K562 (cell line): ENCODE data around the gene ZNF557. TPM values are rescaled to one million over a fixed set of nuclear protein-coding genes. Genes with fewer than 3 reads are reported as not detected.
"Not testable (repeated sequence)": the region's sequence is repeated elsewhere in the genome, so short reads cannot be mapped to it uniquely, and the experiment has no call there.

Experiments
- ATAC-seq: fragments of 200-7000 bp; cut with Tn5 transposase; 3 replicates; pipeline ENCODE4 v1.9.1; 2020; ENCODE audit warnings: moderate library complexity
- BruUV-seq: library from RNA; stranded (reverse); fragments of 400-500 nt; replicated peaks from 2 replicates; lab custom pipeline; 2021; lab: Mats Ljungman, UMichigan
- CTCF ChIA-PET: fragments of 300-600 bp; formaldehyde crosslinking; extraction: SDS; loops from one replicate; lab custom pipeline; 2021; ENCODE audit warnings: low intra/inter-chr PET ratio; lab: Yijun Ruan, JAX
- POLR2A ChIA-PET: fragments of 300-600, 350-650 bp; sonication (Branson Sonifier 250); formaldehyde crosslinking; extraction: SDS; loops from one replicate; lab custom pipeline; 2021; ENCODE audit warnings: antibody characterized with exemption, inconsistent platforms; lab: Yijun Ruan, JAX
- DNase-seq, 4 experiments: peaks; one replicate each; pipeline versions ENCODE4 v3.0.0 to v3.0.0-alpha.2; 2011 to 2018; ENCODE audit warnings: low spot score in 3 of 4, mixed read lengths in 3 of 4; ENCODE audit errors: extremely low read depth in 1 of 4
- FAIRE-seq: peaks from 2 replicates; lab custom pipeline; 2011; peaks lifted over from hg19 to GRCh38; lab: Jason Lieb, UNC
- H2AFZ ChIP-seq: 2 replicates; pipeline ENCODE4 v1.6.0; 2011; ENCODE audit warnings: low read depth, low read length, control low read depth, inconsistent platforms
- H3K27ac ChIP-seq: fragments of 200-600 bp; 3 replicates; pipeline ENCODE4 v1.8.0; 2011; ENCODE audit warnings: low read depth, mild to moderate bottlenecking, control low read depth, inconsistent platforms, low read length, moderate library complexity, mixed read lengths; ENCODE audit errors: extremely low read depth
- H3K27me3 ChIP-seq, 2 experiments: fragments of 300-600 bp in 1 of 2; 2 replicates in 1 of 2; 3 replicates in 1 of 2; pipeline versions ENCODE4 v1.6.0 to v1.8.0; 2011; ENCODE audit warnings: inconsistent platforms in 2 of 2, low read length in 2 of 2, mild to moderate bottlenecking in 1 of 2, mixed read lengths in 1 of 2, moderate library complexity in 1 of 2; ENCODE audit not compliant: control insufficient read depth in 2 of 2, insufficient read depth in 2 of 2
- H3K36me3 ChIP-seq: fragments of 300-600 bp; 3 replicates; pipeline ENCODE4 v1.8.0; 2011; ENCODE audit warnings: mild to moderate bottlenecking, low read length, inconsistent platforms; ENCODE audit not compliant: control insufficient read depth, insufficient read depth
- H3K4me1 ChIP-seq, 2 experiments: fragments of 200-600 bp in 1 of 2; replicated peaks in 1 of 2; 2 replicates in 1 of 2; 3 replicates in 1 of 2; pipeline versions ENCODE4 v1.5.1 to v1.8.0; 2011; ENCODE audit warnings: inconsistent platforms in 2 of 2, low read length in 2 of 2, mild to moderate bottlenecking in 1 of 2, mixed read lengths in 1 of 2, moderate library complexity in 1 of 2; ENCODE audit not compliant: control insufficient read depth in 2 of 2, insufficient read depth in 2 of 2
- H3K4me2 ChIP-seq: 2 replicates; pipeline ENCODE4 v1.6.1; 2011; ENCODE audit warnings: low read length, control low read depth, inconsistent platforms, mixed read lengths; ENCODE audit not compliant: insufficient read depth
- H3K4me3 ChIP-seq: fragments of 200-600 bp; sonication (generic), shearing (Covaris generic); 2 replicates; pipeline ENCODE4 v1.5.1; 2016; ENCODE audit warnings: control low read depth, inconsistent platforms
- H3K79me2 ChIP-seq: fragments of 200-600 bp; 3 replicates; pipeline ENCODE4 v1.8.0; 2011; ENCODE audit warnings: low read length, inconsistent platforms; ENCODE audit not compliant: control insufficient read depth, insufficient read depth
- H3K9ac ChIP-seq, 2 experiments: 2 replicates each; pipeline versions ENCODE4 v1.6.0 to v1.6.1; 2011; ENCODE audit warnings: low read depth in 2 of 2, low read length in 2 of 2, control low read depth in 1 of 2, inconsistent platforms in 1 of 2, mild to moderate bottlenecking in 1 of 2, mixed read lengths in 1 of 2; ENCODE audit not compliant: insufficient read depth in 1 of 2
- H3K9me1 ChIP-seq: one replicate; pipeline ENCODE4 v1.6.0; 2011; ENCODE audit warnings: inconsistent platforms, mild to moderate bottlenecking, low read length, moderate library complexity; ENCODE audit not compliant: control insufficient read depth, insufficient read depth
- H3K9me3 ChIP-seq: replicated peaks from 2 replicates; pipeline ENCODE4 v1.5.1; 2011; ENCODE audit warnings: low read depth, low read length, inconsistent platforms; ENCODE audit not compliant: control insufficient read depth, insufficient read depth
- H4K20me1 ChIP-seq: replicated peaks from 2 replicates; pipeline ENCODE4 v1.6.1; 2011; ENCODE audit warnings: low read length, inconsistent platforms, mixed read lengths; ENCODE audit not compliant: control insufficient read depth, insufficient read depth
- ETV5 ChIP-seq: sonication (generic); formaldehyde crosslinking; IDR thresholded peaks from 2 replicates; pipeline ENCODE4 v1.4.0; 2020; ENCODE audit warnings: low read depth, mild to moderate bottlenecking, missing genetic modification reagents
- PTRF ChIP-seq: fragments of 450-650 bp; IDR thresholded peaks from 2 replicates; pipeline ENCODE4 v1.6.1; 2016; ENCODE audit warnings: mild to moderate bottlenecking, missing genetic modification characterization, missing compliant biosample characterization
- TEAD1 ChIP-seq, 2 experiments: fragments of 450-650 bp in 1 of 2; sonication (generic) in 1 of 2; formaldehyde crosslinking; IDR thresholded peaks; 2 replicates each; pipeline versions ENCODE4 v1.4.0 to v1.8.0; 2020 to 2022; ENCODE audit warnings: mild to moderate bottlenecking in 2 of 2, missing genetic modification reagents in 1 of 2
- WGBS: fragments of 100-300 bp; shearing (Covaris generic); methylation state at CpG from one replicate; pipeline ENCODE4 v1.1.6; 2016; ENCODE audit warnings: low coverage, mixed read lengths; ENCODE audit not compliant: insufficient coverage; ENCODE audit errors: missing lambda C conversion rate; 5-methylcytosine and 5-hydroxymethylcytosine counted together
- in situ Hi-C: fragments of 300-500 bp; cut with MboI; formaldehyde crosslinking; loops from 4 replicates; pipeline ENCODE4 v1.15.0; 2018; ENCODE audit warnings: inconsistent platforms, mixed read lengths
- intact Hi-C: fragments of 100-400 bp; cut with micrococcal nuclease; formaldehyde crosslinking; loops from 2 replicates; pipeline ENCODE4 v1.14.2; 2022
- polyA plus RNA-seq, 8 experiments: library from polyadenylated mRNA; depleted of rRNA in 4 of 8; stranded (reverse) in 5 of 8; unstranded in 3 of 8; fragments of >200 nt; fragmentation: Nextera tagmentation in 2 of 8; fragmentation: Illumina TruSeq in 1 of 8; extraction: Ambion mirVana in 2 of 8; extraction: Trizol in 1 of 8; gene quantifications; 2 replicates each; pipeline versions ENCODE4 v1.2.1 to v1.2.3, GENCODE V29; 2011 to 2014; ENCODE audit warnings: inconsistent platforms in 1 of 8, missing spikeins in 1 of 8
- total RNA-seq, 7 experiments: library from RNA; depleted of rRNA in 6 of 7; stranded (reverse); fragments of >200 nt in 6 of 7; fragmentation: Illumina TruSeq in 2 of 7; extraction: Trizol in 2 of 7; gene quantifications; 2 replicates each; pipeline versions ENCODE4 v1.2.1 to v1.2.3, GENCODE V29; 2011 to 2021; ENCODE audit warnings: low replicate concordance in 1 of 7
- TF ChIP-seq, protein P1 (sequence below): IDR thresholded peaks from 2 replicates; pipeline ENCODE4 v1.6.1; 2016; ENCODE audit warnings: missing genetic modification characterization, missing compliant biosample characterization

ZNF557 gene
- total and polyA plus RNA-seq, 9 of the 15 experiments (the other 6 are each of a cell fraction or from before 2014, with no cell fraction given), result 2.2 to 6.6 (median 4.4) TPM

DNA sequence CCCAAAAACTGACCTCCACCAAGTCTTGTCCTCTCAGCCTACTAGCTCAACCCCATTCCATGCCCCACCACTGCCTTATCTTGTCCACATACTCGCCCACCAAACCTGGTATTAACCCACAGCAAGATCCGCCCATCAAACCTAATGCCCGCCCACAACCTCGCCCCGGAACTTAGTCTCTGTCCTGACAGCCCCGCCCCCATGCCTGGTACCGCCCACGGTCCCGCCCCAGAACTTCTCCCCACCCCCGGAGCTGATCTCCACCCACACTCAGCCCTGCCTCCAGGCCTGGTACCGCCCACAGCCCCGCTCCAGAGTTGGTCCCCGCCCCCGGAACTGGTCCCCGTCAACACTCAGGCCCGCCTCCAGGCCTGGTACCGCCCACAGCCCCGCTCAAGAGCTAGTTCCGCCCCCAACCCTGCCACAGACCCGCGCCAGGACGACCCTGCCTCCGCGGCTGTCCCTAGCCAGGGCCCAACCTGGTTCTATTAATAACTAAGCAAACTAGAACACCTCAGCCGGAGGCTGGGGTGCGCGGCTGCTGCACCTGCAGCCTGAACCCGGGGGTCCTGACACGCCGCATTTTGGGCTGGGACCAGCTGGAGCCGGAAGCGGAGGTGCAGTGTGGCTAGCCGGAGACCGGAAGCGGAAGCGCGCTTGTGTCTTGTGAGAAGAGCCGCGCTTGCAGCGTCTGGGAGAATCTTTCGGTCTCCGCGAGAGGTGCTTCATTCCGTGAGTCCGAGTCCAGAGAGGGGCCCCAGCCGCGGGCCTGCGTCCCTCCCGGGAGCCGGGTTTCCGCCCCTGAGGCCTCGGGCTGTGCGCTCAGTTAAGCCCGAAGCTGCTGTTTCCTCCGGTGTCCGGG, at the start of gene ZNF557 (continued):
- TF ChIP-seq, protein P1, sequence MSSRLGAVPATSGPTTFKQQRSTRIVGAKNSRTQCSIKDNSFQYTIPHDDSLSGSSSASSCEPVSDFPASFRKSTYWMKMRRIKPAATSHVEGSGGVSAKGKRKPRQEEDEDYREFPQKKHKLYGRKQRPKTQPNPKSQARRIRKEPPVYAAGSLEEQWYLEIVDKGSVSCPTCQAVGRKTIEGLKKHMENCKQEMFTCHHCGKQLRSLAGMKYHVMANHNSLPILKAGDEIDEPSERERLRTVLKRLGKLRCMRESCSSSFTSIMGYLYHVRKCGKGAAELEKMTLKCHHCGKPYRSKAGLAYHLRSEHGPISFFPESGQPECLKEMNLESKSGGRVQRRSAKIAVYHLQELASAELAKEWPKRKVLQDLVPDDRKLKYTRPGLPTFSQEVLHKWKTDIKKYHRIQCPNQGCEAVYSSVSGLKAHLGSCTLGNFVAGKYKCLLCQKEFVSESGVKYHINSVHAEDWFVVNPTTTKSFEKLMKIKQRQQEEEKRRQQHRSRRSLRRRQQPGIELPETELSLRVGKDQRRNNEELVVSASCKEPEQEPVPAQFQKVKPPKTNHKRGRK (tag), result no peak
- TF ChIP-seq PTRF (tag) (no peak), ETV5 (CRISPR knock-in tag) (peak; percentile 71), TEAD1 (CRISPR knock-in tag; IDR thresholded peaks at IDR 0.05) (peak in 1 of 2 experiments; percentile 53; a peak in 1 of 4 replicates)

DNA sequence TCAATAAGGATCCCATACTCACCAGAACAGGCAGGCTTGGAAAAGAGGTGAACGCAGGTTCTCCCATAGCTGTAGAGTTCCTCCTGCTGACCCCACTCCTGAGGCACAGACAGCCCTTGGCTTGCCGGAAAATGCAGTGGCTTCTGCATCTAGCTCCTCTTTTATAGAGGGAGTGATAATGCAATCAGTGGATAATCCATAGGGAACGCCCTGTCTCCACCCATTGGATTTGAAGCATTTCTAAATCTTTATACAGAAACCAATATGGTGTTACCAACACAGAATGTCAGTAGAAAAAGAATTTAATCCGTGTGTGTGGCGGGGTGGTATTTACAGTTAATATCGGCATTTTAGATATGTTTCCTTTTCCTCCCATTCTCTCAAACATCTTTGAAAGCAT, 48.2 kb upstream of the ZNF557 start, which contains the start of gene MBD3L2B:
MBD3L2B (minus strand) TSS at position 101 of the 400 bp plus-strand sequence; CDS start at position 67, 34 bp downstream.
- DNase-seq, H3K27me3 ChIP-seq, POLR2A ChIA-PET, H3K9me3 ChIP-seq, H4K20me1 ChIP-seq, H3K4me2 ChIP-seq, CTCF ChIA-PET, H3K36me3 ChIP-seq, H3K4me3 ChIP-seq, FAIRE-seq, H3K9me1 ChIP-seq, H3K4me1 ChIP-seq, BruUV-seq, H3K9ac ChIP-seq, ATAC-seq, H3K27ac ChIP-seq, intact Hi-C loops, in situ Hi-C loops, H2AFZ ChIP-seq, H3K79me2 ChIP-seq: not testable (repeated sequence)
- no CpG with 5 or more reads among the region's 6 CpGs for WGBS

DNA sequence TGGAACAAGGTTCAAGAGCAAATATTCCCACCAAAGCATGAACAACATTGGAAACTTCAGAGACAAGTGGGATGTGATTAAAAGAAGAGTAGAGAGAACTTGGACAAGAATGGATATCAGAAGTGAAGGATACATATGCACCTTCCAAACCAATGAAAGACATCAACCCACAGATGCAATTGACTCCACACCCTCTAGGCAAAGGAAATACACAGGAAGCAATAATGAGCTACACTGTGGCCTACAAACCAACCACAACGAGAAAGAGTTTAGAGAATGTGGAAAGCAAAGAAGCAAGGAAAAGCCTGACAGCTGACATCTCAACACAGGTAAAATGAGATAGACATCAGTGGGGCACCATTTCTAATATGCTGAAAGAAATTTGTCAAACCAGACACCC, 40.7 kb upstream of the ZNF557 start:
- H3K9me3 ChIP-seq, H3K9ac ChIP-seq, H3K79me2 ChIP-seq, DNase-seq, ATAC-seq, CTCF ChIA-PET, H3K4me2 ChIP-seq, H3K36me3 ChIP-seq, H3K27me3 ChIP-seq, H4K20me1 ChIP-seq, H2AFZ ChIP-seq, BruUV-seq, H3K9me1 ChIP-seq, intact Hi-C loops, POLR2A ChIA-PET, H3K4me3 ChIP-seq, H3K4me1 ChIP-seq, FAIRE-seq, H3K27ac ChIP-seq: not testable (repeated sequence)
- WGBS, result no CpG with 5 or more reads among the region's 1 CpG
- in situ Hi-C loops, result loop anchor here (5.0 kb wide), 1 partner anchor 39 kb away; the partner anchor contains the start of gene ZNF557
